Osteoblast (primary cell): ENCODE results near the gene KCTD11. TPM values are rescaled to one million over a fixed set of nuclear protein-coding genes. Genes with fewer than 3 reads are reported as not detected.
A peak's percentile ranks its signal among the peaks of the same experiment; 100 is the strongest.

ENCODE experiments used
- DNase-seq: peaks from one replicate; pipeline ENCODE4 v3.0.0; 2011; ENCODE audit warnings: low spot score, mixed read lengths; ENCODE audit not compliant: insufficient read length; ENCODE audit errors: missing footprints
- H2AFZ ChIP-seq: 2 replicates; pipeline ENCODE4 v1.6.0; 2011; ENCODE audit warnings: mild to moderate bottlenecking, low read length
- H3K27ac ChIP-seq: 2 replicates; pipeline ENCODE4 v1.5.1; 2011; ENCODE audit warnings: mild to moderate bottlenecking, low read depth, low read length, moderate library complexity
- H3K27me3 ChIP-seq: 2 replicates; pipeline ENCODE4 v1.6.0; 2012; ENCODE audit warnings: mild to moderate bottlenecking, control low read depth, inconsistent platforms, low read length, moderate library complexity; ENCODE audit not compliant: insufficient read depth
- H3K36me3 ChIP-seq: 2 replicates; pipeline ENCODE4 v1.5.1; 2011; ENCODE audit warnings: mild to moderate bottlenecking, low read length, control low read depth, moderate library complexity; ENCODE audit not compliant: insufficient read depth
- H3K4me1 ChIP-seq: 2 replicates; pipeline ENCODE4 v1.5.1; 2011; ENCODE audit warnings: mild to moderate bottlenecking, low read length, control low read depth, moderate library complexity; ENCODE audit not compliant: insufficient read depth
- H3K4me2 ChIP-seq: 2 replicates; pipeline ENCODE4 v1.6.0; 2011; ENCODE audit warnings: mild to moderate bottlenecking, low read length; ENCODE audit not compliant: insufficient read depth
- H3K4me3 ChIP-seq: fragments of 200-600 bp; sonication (generic); 3 replicates; pipeline ENCODE4 v1.5.1; 2012; ENCODE audit warnings: mild to moderate bottlenecking, low read length, inconsistent platforms; ENCODE audit not compliant: insufficient read depth
- H3K79me2 ChIP-seq: 2 replicates; pipeline ENCODE4 v1.6.0; 2012; ENCODE audit warnings: mild to moderate bottlenecking, low read length, control low read depth, inconsistent platforms; ENCODE audit not compliant: insufficient read depth
- H3K9me3 ChIP-seq: 2 replicates; pipeline ENCODE4 v1.5.1; 2011; ENCODE audit warnings: low read depth, low read length, control low read depth
- H4K20me1 ChIP-seq: 2 replicates; pipeline ENCODE4 v1.6.0; 2012; ENCODE audit warnings: mild to moderate bottlenecking, low read length, control low read depth; ENCODE audit not compliant: insufficient read depth
- CTCF ChIP-seq: IDR thresholded peaks from 2 replicates; pipeline ENCODE4 v1.5.1; 2011; ENCODE audit warnings: mild to moderate bottlenecking, low read depth, low read length, moderate library complexity; ENCODE audit errors: extremely low read depth
- total RNA-seq: library from RNA; depleted of rRNA; stranded (reverse); fragments of >200 nt; gene quantifications from 2 replicates; pipeline ENCODE4 v1.2.3, GENCODE V29; 2012

The KCTD11 gene
- total RNA-seq, 1 donor, result 11.9 TPM

DNA sequence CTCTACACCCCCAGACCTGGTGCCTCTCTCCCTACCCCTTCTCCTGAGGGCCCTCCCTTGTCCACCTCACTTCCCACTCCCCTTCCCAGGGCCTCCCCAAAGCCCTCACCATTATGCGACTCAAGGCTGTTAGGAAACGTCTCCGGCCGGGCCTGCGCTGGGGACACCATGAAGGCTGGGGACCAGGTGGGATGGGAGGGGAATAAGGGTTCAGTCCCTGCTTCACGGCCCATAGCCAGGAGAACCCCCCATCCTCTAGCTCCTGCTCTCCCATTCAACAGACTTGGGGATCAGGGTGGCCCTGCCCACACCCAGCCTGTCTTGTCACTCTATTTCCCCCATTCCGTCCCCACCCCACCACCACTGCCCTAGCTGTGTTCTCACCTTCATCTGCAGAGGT is 24.9 kb upstream of the KCTD11 start:
- peak; percentile 76 for DNase-seq
- Histone ChIP-seq H2AFZ (no peak overlapping the region), H3K27me3 (no peaks in the 10 kb centered on the region), H3K36me3 (peaks cover 42% of the 10 kb centered on the region), H3K27ac (no peak overlapping the region), H3K4me2 (no peak overlapping the region), H3K79me2 (peaks cover 19% of the 10 kb centered on the region), H3K9me3 (no peaks in the 10 kb centered on the region), H3K4me1 (peaks cover 12% of the 10 kb centered on the region), H4K20me1 (peaks cover 3% of the 10 kb centered on the region), H3K4me3 (no peak overlapping the region)
- TF ChIP-seq CTCF, result no peak

- H3K4me1 ChIP-seq, result peaks cover 12% of the 10 kb centered on the region
- H3K27ac ChIP-seq, result no peak overlapping the region
- no peaks in the 10 kb centered on the region for H3K9me3 ChIP-seq
- no peak overlapping the region for H2AFZ ChIP-seq
- TF ChIP-seq CTCF, result no peak
- H3K79me2 ChIP-seq, result peaks cover 19% of the 10 kb centered on the region
- no peaks in the 10 kb centered on the region for H3K27me3 ChIP-seq
- peaks cover 37% of the 10 kb centered on the region for H3K36me3 ChIP-seq
- H3K4me2 ChIP-seq, result no peak overlapping the region
- peak; percentile 5 for DNase-seq
- H4K20me1 ChIP-seq, result peaks cover 3% of the 10 kb centered on the region
- no peak overlapping the region for H3K4me3 ChIP-seq
Measured at GRCh38 chr17:7327501-7327900, 24.5 kb upstream of the KCTD11 start.

DNA sequence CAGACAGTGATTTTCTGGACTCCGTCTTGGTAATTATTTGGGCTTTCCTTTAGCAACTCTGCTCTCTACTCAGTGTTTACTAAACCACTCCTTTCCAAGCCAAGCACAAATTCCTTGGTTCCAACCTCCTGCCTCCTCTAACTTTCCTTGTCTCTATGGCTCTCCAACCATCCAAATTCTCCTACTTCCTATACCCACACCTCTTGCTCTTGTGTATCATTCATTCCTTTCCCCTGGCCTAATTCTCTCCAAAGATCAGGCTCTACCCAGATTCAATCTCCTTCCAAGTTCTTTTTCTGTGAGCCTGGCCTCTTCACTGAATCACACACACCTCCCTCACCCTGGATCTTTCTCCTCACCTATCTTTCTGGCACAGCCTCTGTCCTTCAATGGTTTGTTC is 24.0 kb upstream of the KCTD11 start:
- Histone ChIP-seq H3K4me3 (peak overlapping the region; percentile 96), H3K4me2 (peak overlapping the region; percentile 100), H3K79me2 (peaks cover 19% of the 10 kb centered on the region), H3K36me3 (peaks cover 32% of the 10 kb centered on the region), H4K20me1 (peaks cover 3% of the 10 kb centered on the region), H3K27ac (no peak overlapping the region), H2AFZ (no peak overlapping the region), H3K4me1 (peaks cover 12% of the 10 kb centered on the region), H3K27me3 (no peaks in the 10 kb centered on the region), H3K9me3 (no peaks in the 10 kb centered on the region)
- DNase-seq, result peak; percentile 63
- no peak for TF ChIP-seq CTCF

DNA sequence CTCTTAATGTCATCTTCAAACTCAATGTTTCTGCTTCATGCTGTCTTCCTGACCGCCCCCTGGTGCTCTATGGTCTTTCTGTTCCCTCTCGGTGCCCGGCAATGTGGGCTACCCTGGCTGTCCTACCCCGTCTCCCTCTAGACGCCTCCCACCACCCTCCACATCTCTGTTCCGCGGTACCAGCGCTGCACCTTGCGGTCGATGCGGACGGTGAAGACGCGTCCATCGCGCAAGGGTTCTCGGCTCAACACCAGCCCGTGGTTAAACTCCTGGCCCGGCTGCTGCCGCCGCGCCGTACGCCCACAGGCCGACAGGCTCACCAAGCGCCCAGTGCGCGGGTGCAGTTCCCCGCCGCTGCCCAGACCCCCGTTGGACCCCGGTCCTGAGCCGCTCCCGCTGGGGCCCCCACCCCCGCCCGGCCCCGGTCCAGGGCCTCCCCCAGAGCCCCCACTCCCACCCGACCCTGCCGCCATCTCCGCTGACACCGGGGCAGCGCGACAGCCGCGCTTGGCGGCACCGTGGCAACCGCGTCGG is 23.1 kb upstream of the KCTD11 start, which contains the start of gene NEURL4:
TSS of gene NEURL4 (minus strand) at position 496 of the 534 bp plus-strand sequence. CDS start at position 473, 23 bp downstream.
- Histone ChIP-seq H3K4me1 (peaks cover 12% of the 10 kb centered on the region), H3K4me2 (peak within 1 kb of the TSS; percentile 100), H3K27me3 (peaks cover 6% of the 10 kb centered on the region), H3K36me3 (peaks cover 23% of the 10 kb centered on the region), H3K9me3 (no peaks in the 10 kb centered on the region), H3K4me3 (peak within 1 kb of the TSS; percentile 96), H2AFZ (peak within 1 kb of the TSS; percentile 100), H3K27ac (peak within 1 kb of the TSS; percentile 83), H4K20me1 (peaks cover 3% of the 10 kb centered on the region), H3K79me2 (peaks cover 19% of the 10 kb centered on the region)
- peak; percentile 10 for TF ChIP-seq CTCF
- peak; percentile 96 for DNase-seq
